Measurements from ENCODE around the gene PIK3C3. TPM values are rescaled to one million over a fixed set of nuclear protein-coding genes. Genes with fewer than 3 reads are reported as not detected.

The PIK3C3 gene
- total and polyA plus RNA-seq, 2 donors from 2014 or later = 31.4 to 70.7 TPM

DNA sequence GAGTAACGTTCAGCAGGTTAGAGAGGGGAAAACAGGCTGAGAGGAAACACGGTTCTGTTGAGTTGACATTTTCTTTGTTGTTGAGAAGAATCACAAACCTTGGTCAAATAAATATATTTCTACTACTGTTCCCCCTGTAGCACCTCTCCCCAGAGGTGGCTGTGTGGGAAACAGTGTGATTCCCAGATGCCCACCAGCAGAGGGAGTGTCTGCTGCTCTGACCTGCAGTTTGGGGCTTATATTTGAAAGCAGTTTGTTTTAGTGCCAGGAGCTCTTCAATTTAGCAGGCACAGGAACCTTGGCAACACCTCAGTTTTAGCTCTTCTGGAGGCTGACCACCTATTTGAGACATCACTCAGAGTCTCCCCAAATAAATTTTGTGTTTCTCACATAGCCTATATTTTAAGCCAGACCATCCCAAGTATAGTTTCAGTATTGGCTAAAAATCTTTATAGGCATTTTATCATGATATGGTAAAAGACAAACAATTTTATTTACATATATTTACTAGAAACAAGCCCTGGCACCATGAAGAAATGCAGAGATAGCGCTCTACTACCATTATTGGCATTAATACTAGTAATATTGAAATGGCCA lies 75.7 kb downstream of the PIK3C3 start:
- TF ChIP-seq, protein P1, sequence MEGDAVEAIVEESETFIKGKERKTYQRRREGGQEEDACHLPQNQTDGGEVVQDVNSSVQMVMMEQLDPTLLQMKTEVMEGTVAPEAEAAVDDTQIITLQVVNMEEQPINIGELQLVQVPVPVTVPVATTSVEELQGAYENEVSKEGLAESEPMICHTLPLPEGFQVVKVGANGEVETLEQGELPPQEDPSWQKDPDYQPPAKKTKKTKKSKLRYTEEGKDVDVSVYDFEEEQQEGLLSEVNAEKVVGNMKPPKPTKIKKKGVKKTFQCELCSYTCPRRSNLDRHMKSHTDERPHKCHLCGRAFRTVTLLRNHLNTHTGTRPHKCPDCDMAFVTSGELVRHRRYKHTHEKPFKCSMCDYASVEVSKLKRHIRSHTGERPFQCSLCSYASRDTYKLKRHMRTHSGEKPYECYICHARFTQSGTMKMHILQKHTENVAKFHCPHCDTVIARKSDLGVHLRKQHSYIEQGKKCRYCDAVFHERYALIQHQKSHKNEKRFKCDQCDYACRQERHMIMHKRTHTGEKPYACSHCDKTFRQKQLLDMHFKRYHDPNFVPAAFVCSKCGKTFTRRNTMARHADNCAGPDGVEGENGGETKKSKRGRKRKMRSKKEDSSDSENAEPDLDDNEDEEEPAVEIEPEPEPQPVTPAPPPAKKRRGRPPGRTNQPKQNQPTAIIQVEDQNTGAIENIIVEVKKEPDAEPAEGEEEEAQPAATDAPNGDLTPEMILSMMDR (IDR thresholded peaks at IDR 0.05; ENCODE audit: borderline replicate concordance, extremely low read depth, insufficient read depth) = peak; percentile 21
- H3K9ac ChIP-seq (ENCODE audit: low read length in 3 of 3) = no peak overlapping the region
- peak in 2 of 5 donors; percentile 14 to 36 for DNase-seq
- no peaks in the 10 kb centered on the region for H3K9me3 ChIP-seq (ENCODE audit: control insufficient read depth in 2 of 3, insufficient read depth in 1 of 3, low read length in 3 of 3)
- no peak overlapping the region for H3K27ac ChIP-seq (ENCODE audit: low read depth in 2 of 2, low read length in 2 of 2)
- peaks cover 0 to 5% (median 2%) of the 10 kb centered on the region in 3 donors for H3K36me3 ChIP-seq (ENCODE audit: control insufficient read depth in 2 of 3, insufficient read depth in 3 of 3, low read length in 3 of 3)
- H3K4me3 ChIP-seq (ENCODE audit: low read length in 3 of 3) = no peak overlapping the region
- H3K27me3 ChIP-seq (ENCODE audit: control insufficient read depth, insufficient read depth, low read length) = no peaks in the 10 kb centered on the region
- intact Hi-C loops (cut with DNase I) = no loop called here
- FAIRE-seq = no peak
- H3K4me1 ChIP-seq (ENCODE audit: control insufficient read depth in 2 of 3, insufficient read depth in 2 of 3, low read depth in 1 of 3, low read length in 3 of 3) = no peaks in the 10 kb centered on the region

DNA sequence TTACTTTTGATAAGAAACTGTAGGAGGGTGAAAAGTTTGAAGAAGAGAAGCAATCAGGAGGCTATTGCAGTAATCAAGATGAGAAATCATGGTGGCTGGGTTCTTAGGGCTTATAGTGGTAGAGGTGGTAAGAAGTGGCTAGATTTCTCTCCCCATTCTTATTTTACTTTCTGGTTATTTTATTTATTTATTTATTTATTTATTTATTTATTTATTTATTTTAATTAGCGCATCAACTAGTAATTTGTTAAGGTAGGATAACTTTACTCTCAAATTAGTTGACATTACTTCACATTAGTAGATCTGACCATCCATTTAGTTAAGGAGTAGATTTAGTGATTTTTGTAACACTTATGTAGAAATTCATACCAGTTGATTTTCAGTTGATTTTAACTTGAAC lies 77.4 kb downstream of the PIK3C3 start:
- no peak overlapping the region for H3K27ac ChIP-seq (ENCODE audit: low read depth in 2 of 2, low read length in 2 of 2)
- H3K36me3 ChIP-seq (ENCODE audit: control insufficient read depth in 2 of 3, insufficient read depth in 3 of 3, low read length in 3 of 3) = peaks cover 0 to 5% (median 2%) of the 10 kb centered on the region in 3 donors
- TF ChIP-seq, protein P1 (IDR thresholded peaks at IDR 0.05; ENCODE audit: borderline replicate concordance, extremely low read depth, insufficient read depth) = no peak
- H3K9ac ChIP-seq (ENCODE audit: low read length in 3 of 3) = no peak overlapping the region
- intact Hi-C loops (cut with DNase I) = no loop called here
- no peak overlapping the region for H3K4me3 ChIP-seq (ENCODE audit: low read length in 3 of 3)
- H3K9me3 ChIP-seq (ENCODE audit: control insufficient read depth in 2 of 3, insufficient read depth in 1 of 3, low read length in 3 of 3) = no peaks in the 10 kb centered on the region
- H3K27me3 ChIP-seq (ENCODE audit: control insufficient read depth, insufficient read depth, low read length) = no peaks in the 10 kb centered on the region
- FAIRE-seq (no peak), DNase-seq (no peak)
- H3K4me1 ChIP-seq (ENCODE audit: control insufficient read depth in 2 of 3, insufficient read depth in 2 of 3, low read depth in 1 of 3, low read length in 3 of 3) = peaks cover 0 to 2% (median 0%) of the 10 kb centered on the region in 3 donors

DNA sequence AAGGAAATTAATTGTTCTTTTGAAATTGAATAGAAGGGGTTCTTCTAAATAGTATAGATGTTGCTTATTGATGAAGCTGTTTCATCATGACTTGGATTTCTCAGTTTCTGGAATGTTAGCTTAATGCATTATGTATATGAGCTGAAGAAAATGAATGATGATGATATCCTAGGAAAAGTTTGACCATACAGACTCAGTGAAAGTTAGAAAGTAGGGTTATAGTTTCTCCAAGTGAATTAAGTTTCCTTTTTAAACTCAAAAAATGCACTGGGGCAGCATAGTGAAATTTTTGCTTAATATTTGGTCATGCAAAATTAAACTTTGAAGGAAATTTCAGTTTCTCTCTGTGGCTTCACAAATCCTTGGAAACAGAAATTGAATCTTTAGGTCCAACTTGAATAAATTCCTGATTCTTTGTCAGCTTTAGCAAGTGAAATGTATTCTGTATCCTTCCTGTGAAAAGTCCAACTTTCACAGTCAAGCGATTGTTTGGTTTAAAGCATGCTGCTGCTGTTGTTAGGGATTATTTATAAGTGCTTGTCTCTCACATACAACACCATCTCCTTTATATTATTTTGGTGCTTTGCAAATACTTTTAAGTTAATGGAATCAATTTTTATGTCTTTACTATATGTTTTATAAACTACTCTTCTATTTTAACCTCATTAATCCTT lies 78.2 kb downstream of the PIK3C3 start:
- no peaks in the 10 kb centered on the region for H3K27me3 ChIP-seq (ENCODE audit: control insufficient read depth, insufficient read depth, low read length)
- H3K4me1 ChIP-seq (ENCODE audit: control insufficient read depth in 2 of 3, insufficient read depth in 2 of 3, low read depth in 1 of 3, low read length in 3 of 3) = peaks cover 0 to 5% (median 0%) of the 10 kb centered on the region in 3 donors
- no peaks in the 10 kb centered on the region for H3K9me3 ChIP-seq (ENCODE audit: control insufficient read depth in 2 of 3, insufficient read depth in 1 of 3, low read length in 3 of 3)
- no peak for DNase-seq
- FAIRE-seq = no peak
- H3K9ac ChIP-seq (ENCODE audit: low read length in 3 of 3) = no peak overlapping the region
- H3K36me3 ChIP-seq (ENCODE audit: control insufficient read depth in 2 of 3, insufficient read depth in 3 of 3, low read length in 3 of 3) = peaks cover 0 to 5% (median 2%) of the 10 kb centered on the region in 3 donors
- no peak overlapping the region for H3K4me3 ChIP-seq (ENCODE audit: low read length in 3 of 3)
- intact Hi-C loops (cut with DNase I) = no loop called here
- TF ChIP-seq, protein P1 (IDR thresholded peaks at IDR 0.05; ENCODE audit: borderline replicate concordance, extremely low read depth, insufficient read depth) = no peak
- no peak overlapping the region for H3K27ac ChIP-seq (ENCODE audit: low read depth in 2 of 2, low read length in 2 of 2)
